H7 (cell line): ENCODE data around the gene MTF1. TPM values are rescaled to one million over a fixed set of nuclear protein-coding genes. Genes with fewer than 3 reads are reported as not detected.
A peak's percentile ranks its signal among the peaks of the same experiment; 100 is the strongest.

Experiments
- DNase-seq: peaks from one replicate; pipeline ENCODE4 v3.0.0; 2012
- H3K27me3 ChIP-seq: 2 replicates; pipeline ENCODE4 v1.6.0; 2011; ENCODE audit warnings: mild to moderate bottlenecking, low read length; ENCODE audit not compliant: control insufficient read depth, insufficient read depth
- H3K36me3 ChIP-seq: replicated peaks from 2 replicates; pipeline ENCODE4 v1.5.1; 2011; ENCODE audit warnings: low read length; ENCODE audit not compliant: control insufficient read depth, insufficient read depth
- H3K4me3 ChIP-seq: 2 replicates; pipeline ENCODE4 v1.5.1; 2011; ENCODE audit warnings: low read depth, mild to moderate bottlenecking, control low read depth, low read length, moderate library complexity; ENCODE audit not compliant: insufficient read depth
- total RNA-seq: library from RNA; depleted of rRNA; stranded (reverse); fragments of >200 nt; shearing (Covaris generic); gene quantifications from 2 replicates; pipeline ENCODE4 v1.2.3, GENCODE V29; 2014; rRNA removed

The MTF1 gene
- total RNA-seq, 1 experiment from 2014 or later: 2.7 TPM

- Histone ChIP-seq H3K27me3 (peaks cover 78% of the 10 kb centered on the region), H3K4me3 (peak within 1 kb of the TSS; percentile 30), H3K36me3 (no peaks in the 10 kb centered on the region)
- peak; percentile 92 for DNase-seq
These were observed 94.4 kb downstream of the MTF1 start, which contains the start of gene EPHA10 for GRCh38 chr1:37764888-37765441. EPHA10 (minus strand) TSS chr1:37765120; CDS start chr1:37765066, 54 bp downstream.

DNA sequence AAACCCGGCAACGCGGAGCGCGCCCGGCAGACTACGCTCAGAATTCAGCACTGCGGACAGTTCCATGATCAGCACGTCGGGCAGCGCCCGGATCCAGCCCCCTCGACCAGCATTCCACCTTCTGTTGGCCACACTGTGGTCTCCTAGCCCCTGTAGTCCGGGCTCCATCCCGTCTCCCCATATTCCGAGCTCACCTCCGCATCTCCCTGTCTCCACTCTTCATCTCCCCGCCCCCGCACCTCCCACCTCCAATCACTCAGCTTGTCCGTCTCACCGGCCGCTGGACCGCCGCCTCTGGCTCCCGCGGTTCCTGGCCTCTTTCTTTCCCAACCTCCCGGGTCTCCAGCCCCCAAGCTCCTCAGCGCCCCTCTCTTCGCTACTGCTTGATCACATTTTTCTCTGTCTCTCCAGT is 95.0 kb downstream of the MTF1 start:
- Histone ChIP-seq H3K36me3 (no peaks in the 10 kb centered on the region), H3K27me3 (peaks cover 79% of the 10 kb centered on the region), H3K4me3 (peak overlapping the region; percentile 4; the same call in 1 of the 2 replicates)
- DNase-seq: peak; percentile 93

- H3K27me3 ChIP-seq: peaks cover 81% of the 10 kb centered on the region
- H3K4me3 ChIP-seq: no peak overlapping the region
- no peaks in the 10 kb centered on the region for H3K36me3 ChIP-seq
- no peak for DNase-seq
These were observed 95.5 kb downstream of the MTF1 start for GRCh38 chr1:37763791-37764413.

DNA sequence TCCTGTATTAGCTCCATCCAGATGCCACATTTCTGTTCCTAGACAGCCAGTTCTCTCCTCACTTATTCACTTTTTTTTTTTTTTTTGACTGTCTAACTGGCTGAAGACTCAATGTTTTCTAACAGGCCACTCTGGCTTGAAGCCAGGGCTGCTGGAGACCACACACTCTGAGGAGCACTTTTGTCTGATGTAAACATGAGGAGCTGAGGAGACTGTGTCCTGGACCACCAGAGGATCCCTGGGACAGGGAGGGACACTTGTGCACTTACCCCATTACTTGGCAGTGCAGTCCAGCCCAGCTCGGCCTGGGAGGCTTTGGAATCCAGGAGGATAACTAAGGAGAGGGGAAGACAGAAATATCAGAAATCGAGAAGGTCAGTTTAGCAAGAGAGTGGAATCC is 96.9 kb downstream of the MTF1 start:
- Histone ChIP-seq H3K4me3 (no peak overlapping the region), H3K36me3 (no peaks in the 10 kb centered on the region), H3K27me3 (peaks cover 84% of the 10 kb centered on the region)
- DNase-seq: no peak

DNA sequence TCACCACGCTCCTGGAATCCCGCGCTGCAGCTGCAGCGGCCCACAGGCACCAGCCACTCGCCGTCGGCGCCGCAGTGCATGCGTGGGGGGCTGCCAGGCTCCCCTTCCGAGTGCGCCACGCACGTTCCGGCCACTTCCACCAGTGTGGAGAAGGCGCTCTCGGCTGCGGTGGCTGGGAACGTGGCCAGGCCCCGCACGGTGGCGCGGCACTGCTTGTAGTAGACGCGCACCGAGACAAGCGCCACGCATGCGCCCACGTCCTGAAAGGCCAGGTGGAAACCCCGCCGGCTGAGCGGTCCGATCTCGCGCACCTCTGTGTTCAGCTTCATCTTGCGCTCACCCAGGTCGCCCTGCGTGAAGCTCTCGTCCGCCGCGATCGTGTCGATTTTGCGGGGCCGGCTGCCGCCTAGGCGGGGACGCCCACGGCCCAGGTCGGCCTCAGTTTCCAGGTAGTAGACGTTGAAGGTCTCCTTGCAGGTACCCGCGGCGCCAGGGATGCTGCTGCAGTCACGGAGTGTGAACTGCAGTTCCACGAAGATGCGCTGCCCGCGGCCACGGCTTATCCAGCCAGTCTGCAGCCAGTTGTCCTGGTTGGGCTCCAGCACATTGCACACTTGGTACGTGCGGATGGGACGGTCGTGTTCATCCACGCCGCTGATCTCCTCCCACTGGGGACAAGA is 97.8 kb downstream of the MTF1 start:
- Histone ChIP-seq H3K36me3 (no peaks in the 10 kb centered on the region), H3K4me3 (no peak overlapping the region), H3K27me3 (peaks cover 82% of the 10 kb centered on the region)
- DNase-seq: no peak

Other genes starting within 250 kb of the MTF1 start
- gene RSPO1, start 224.7 kb downstream of the MTF1 start, total RNA-seq: 0.14 TPM in 1 of 2 replicates, not detected in the other
- gene CDCA8, start 167.1 kb downstream of the MTF1 start, total RNA-seq: 46.9 and 55.4 TPM in 2 replicates
- gene EPHA10, start 94.5 kb downstream of the MTF1 start, total RNA-seq: 0.15 and 0.21 TPM in 2 replicates
- gene MANEAL, start 65.7 kb downstream of the MTF1 start, total RNA-seq: 9.9 and 11.6 TPM in 2 replicates
- 70.5 and 94.7 TPM in 2 replicates for gene C1orf122, start 51.8 kb downstream of the MTF1 start, total RNA-seq
- 54.3 and 61.8 TPM in 2 replicates for gene YRDC, start 51.4 kb downstream of the MTF1 start, total RNA-seq
- gene INPP5B, start 87.5 kb upstream of the MTF1 start, total RNA-seq: 34.3 and 35.7 TPM in 2 replicates
- gene SF3A3, start 130.4 kb upstream of the MTF1 start, total RNA-seq: 181 and 196 TPM in 2 replicates
- 51.5 and 54.8 TPM in 2 replicates for gene FHL3, start 145.9 kb upstream of the MTF1 start, total RNA-seq
- 70.5 and 87.7 TPM in 2 replicates for gene UTP11, start 153.1 kb upstream of the MTF1 start, total RNA-seq
- 2.9 and 4.8 TPM in 2 replicates for gene POU3F1, start 187.2 kb upstream of the MTF1 start, total RNA-seq